ENCODE measurements around the gene FARSA.
A peak's percentile ranks its signal among the peaks of the same experiment; 100 is the strongest.
"Not testable (repeated sequence)": the region's sequence is repeated elsewhere in the genome, so short reads cannot be mapped to it uniquely, and the experiment has no call there.

Gene FARSA

GRCh38 chr19:12953799-12954611 is 20.5 kb upstream of the FARSA start:
- no peak for DNase-seq (ENCODE audit: low read depth)

- DNase-seq (ENCODE audit: low read depth), result no peak
These were observed 19.8 kb upstream of the FARSA start for GRCh38 chr19:12953138-12953798.

DNA sequence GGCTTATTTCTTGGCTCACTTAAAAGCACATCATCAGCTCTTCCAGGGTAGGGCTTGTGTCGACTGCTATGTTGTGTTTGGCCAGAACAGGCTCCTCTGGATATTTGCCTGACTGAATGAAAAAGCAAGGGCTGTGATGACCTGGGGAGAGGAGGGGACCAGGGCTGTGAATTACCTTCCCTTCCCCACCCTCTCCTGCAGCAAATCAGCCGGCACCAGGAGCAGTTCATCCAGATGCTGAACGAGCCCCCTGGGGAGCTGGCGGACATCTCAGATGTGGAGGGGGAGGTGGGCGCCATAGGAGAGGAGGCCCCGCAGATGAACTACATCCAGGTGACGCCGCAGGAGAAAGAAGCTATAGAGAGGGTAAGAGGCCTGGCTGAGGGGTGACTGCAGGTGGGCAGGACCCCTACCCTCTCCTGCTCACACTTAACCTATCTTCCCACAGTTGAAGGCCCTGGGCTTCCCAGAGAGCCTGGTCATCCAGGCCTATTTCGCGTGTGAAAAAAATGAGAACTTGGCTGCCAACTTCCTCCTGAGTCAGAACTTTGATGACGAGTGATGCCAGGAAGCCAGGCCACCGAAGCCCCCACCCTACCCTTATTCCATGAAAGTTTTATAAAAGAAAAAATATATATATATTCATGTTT is 19.1 kb upstream of the FARSA start:
- no peak for DNase-seq (ENCODE audit: low read depth)

DNA sequence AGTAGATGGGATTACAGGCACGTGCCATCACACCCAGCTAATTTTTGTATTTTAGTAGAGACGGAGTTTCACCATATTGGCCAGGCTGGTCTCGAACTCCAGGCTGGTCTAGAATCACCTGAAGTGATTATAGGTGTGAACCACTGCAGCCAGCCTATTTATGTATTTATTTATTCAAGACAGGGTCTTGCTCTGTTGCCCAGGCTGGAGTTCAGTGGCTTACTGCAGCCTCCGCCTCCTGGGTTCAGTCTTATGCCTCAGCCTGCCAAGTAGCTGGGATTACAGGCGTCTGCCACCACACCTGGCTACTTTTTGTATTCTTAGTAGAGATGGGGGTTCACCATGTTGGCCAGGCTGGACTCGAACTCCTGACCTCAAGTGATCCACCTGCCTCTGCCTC is 18.5 kb upstream of the FARSA start:
- not testable (repeated sequence) for DNase-seq (ENCODE audit: low read depth)

GRCh38 chr19:12949363-12950283 is 16.1 kb upstream of the FARSA start:
- DNase-seq (ENCODE audit: low read depth), result no peak

GRCh38 chr19:12948612-12949362 is 15.3 kb upstream of the FARSA start:
- DNase-seq (ENCODE audit: low read depth), result no peak

DNA sequence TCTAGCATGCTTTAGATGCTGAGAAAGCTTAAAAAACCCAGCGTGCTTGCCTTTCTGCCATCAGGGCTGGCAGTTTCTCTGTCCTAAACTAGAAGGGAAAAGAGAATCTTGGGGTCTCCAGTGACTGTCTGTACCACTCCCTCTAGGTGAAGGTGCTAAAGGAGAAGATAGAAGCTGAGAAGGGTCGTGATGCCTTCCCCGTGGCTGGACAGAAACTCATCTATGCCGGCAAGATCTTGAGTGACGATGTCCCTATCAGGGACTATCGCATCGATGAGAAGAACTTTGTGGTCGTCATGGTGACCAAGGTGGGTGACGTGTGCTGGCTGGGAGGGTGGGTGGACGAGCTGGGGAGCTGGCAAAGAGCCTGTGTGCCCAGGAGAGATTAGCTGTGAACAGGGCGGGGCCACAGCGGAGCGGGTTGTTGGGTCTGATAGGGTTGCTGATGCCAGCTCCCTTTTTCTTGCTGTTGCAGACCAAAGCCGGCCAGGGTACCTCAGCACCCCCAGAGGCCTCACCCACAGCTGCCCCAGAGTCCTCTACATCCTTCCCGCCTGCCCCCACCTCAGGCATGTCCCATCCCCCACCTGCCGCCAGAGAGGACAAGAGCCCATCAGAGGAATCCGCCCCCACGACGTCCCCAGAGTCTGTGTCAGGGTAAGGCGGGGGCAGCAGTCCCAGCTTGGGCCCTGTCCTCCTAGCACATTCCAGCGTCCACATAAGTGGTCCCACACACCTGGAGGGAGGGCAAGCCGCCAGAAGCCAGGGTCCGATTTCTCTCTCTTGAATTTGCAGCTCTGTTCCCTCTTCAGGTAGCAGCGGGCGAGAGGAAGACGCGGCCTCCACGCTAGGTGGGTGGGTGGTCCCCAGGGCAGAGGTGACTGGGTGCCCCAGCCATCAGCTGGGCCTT is 14.4 kb upstream of the FARSA start:
- DNase-seq (ENCODE audit: low read depth), result no peak

DNA sequence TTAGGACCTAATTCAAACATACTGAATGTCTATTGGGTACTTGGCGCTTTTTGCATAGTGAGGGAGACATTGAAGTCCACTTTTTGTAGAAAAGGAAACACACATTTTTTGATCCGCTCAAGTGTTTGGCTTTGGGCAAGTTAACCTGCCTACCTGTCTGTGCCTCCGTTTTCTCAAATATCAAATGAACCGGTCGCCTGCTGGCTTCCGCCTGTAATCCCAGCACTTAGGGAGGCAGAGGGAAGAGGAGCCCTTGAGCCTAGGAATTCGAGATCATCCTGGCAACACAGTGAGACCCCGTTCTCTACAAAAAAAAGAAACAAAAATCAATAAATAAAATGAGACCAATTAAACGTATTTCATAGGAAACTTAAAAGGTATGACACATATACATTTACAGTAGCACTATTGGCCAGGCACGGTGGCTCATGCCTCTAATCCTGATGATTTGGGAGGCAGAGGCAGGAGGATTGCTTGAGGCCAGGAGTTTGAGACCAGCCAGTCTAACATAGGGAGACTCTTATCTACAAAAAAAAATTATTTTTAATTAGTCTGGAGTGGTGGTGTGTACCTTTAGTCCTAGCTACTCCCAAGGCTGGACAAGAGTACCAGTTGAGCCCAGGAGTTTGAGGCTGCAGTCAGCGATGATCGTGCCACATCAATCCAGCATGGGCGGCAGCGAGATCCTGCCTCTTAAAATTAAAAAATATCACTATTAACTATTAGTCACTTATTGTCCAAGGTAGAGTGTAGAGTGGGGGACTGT is 13.4 kb upstream of the FARSA start:
- DNase-seq (ENCODE audit: low read depth), result no peak

- DNase-seq (ENCODE audit: low read depth), result no peak
These were observed 12.7 kb upstream of the FARSA start for GRCh38 chr19:12946092-12946721.

- DNase-seq (ENCODE audit: low read depth), result peak; percentile 93
These were observed 12.1 kb upstream of the FARSA start, which contains the start of gene RAD23A for GRCh38 chr19:12945479-12946091. RAD23A (plus strand) TSS chr19:12945862; CDS start chr19:12945949, 87 bp downstream.

- no peak for DNase-seq (ENCODE audit: low read depth)
These were observed 10.7 kb upstream of the FARSA start for GRCh38 chr19:12944104-12944674.

DNA sequence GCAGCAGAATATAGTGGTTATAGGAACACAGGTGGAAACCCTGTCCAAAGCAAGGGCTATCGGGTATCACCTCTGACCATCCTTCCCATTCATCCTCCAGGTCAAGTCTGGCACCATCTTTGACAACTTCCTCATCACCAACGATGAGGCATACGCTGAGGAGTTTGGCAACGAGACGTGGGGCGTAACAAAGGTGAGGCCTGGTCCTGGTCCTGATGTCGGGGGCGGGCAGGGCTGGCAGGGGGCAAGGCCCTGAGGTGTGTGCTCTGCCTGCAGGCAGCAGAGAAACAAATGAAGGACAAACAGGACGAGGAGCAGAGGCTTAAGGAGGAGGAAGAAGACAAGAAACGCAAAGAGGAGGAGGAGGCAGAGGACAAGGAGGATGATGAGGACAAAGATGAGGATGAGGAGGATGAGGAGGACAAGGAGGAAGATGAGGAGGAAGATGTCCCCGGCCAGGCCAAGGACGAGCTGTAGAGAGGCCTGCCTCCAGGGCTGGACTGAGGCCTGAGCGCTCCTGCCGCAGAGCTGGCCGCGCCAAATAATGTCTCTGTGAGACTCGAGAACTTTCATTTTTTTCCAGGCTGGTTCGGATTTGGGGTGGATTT is 10.0 kb upstream of the FARSA start:
- DNase-seq (ENCODE audit: low read depth), result no peak

- DNase-seq (ENCODE audit: low read depth), result no peak
These were observed 7.4 kb upstream of the FARSA start for GRCh38 chr19:12940897-12941296.

DNA sequence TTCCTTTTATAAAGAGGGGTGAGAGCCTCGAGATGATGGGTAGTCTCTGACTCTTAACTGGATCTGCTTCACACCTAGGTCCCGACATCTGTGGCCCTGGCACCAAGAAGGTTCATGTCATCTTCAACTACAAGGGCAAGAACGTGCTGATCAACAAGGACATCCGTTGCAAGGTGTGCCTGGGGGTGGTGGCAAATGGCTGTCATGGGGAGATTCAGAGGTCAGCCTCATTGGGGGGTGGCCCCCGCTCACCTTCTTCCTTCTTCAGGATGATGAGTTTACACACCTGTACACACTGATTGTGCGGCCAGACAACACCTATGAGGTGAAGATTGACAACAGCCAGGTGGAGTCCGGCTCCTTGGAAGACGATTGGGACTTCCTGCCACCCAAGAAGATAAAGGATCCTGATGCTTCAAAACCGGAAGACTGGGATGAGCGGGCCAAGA is 6.5 kb upstream of the FARSA start:
- no peak for DNase-seq (ENCODE audit: low read depth)

DNA sequence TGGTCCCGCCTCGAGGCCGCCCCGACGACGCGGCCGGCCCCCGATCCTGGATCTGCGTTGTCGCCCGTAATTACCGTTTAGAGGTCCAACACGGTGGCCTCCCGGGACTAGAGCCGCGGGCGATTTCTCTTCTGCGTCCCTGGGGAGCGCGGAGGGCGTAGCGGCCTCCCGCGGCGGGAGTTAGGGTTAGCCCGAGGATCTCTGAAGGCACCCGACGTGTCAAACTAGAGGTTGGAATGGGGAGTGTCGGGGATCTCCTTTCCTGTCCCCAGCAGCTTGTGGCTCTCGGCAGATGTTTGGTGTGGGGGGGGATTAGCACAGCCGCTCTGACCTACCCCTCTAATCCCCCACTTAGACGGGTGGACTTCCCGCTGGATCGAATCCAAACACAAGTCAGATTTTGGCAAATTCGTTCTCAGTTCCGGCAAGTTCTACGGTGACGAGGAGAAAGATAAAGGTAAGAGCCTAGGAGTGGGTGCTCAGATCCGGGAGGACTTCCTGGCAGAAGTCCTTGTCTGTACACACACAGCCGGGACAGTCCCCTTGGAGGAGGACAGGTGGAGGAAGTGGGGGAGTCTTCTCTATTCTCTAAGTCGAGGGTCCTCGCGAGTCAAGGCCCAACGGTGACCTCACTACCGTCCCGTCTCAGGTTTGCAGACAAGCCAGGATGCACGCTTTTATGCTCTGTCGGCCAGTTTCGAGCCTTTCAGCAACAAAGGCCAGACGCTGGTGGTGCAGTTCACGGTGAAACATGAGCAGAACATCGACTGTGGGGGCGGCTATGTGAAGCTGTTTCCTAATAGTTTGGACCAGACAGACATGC is 5.5 kb upstream of the FARSA start:
- DNase-seq (ENCODE audit: low read depth), result no peak

GRCh38 chr19:12937927-12938778 is 4.6 kb upstream of the FARSA start, which contains the start of gene CALR:
CALR (plus strand) TSS chr19:12938609; CDS start chr19:12938680, 71 bp downstream.
- peak; percentile 98 for DNase-seq (ENCODE audit: low read depth)

Measured in HS-27A (cell line).